Cerebellar cortex (tissue), 1 donor: ENCODE measurements around the gene TSHB.
A peak's percentile ranks its signal among the peaks of the same experiment; 100 is the strongest.
"Not testable (repeated sequence)": the region's sequence is repeated elsewhere in the genome, so short reads cannot be mapped to it uniquely, and the experiment has no call there.

Experiments used
- DNase-seq: peaks from one replicate; pipeline ENCODE4 v3.0.0-alpha.2; 2015; ENCODE audit warnings: low spot score

TSHB gene

DNA sequence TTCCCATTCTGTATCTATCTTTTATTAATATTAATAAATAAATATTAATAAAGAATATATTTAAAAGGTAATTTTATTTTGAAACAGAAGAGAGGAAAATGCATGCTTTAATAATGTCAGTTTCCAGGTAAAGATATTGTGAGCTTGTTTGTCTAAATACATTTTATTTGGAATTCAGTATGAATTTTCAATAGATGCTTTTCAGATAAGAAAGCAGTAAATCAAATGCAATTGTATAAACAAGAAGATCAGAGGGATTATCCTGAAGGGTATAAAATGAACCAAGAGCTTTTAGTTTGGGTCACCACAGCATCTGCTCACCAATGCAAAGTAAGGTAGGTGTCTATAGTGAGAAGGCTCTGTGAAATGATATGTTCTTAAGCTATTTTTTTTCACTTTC, at the start of gene TSHB:
Gene TSHB (plus strand): TSS at position 301 of the 400 bp plus-strand sequence. CDS start 3,537 bp downstream, outside the sequence.
- no peak for DNase-seq

DNA sequence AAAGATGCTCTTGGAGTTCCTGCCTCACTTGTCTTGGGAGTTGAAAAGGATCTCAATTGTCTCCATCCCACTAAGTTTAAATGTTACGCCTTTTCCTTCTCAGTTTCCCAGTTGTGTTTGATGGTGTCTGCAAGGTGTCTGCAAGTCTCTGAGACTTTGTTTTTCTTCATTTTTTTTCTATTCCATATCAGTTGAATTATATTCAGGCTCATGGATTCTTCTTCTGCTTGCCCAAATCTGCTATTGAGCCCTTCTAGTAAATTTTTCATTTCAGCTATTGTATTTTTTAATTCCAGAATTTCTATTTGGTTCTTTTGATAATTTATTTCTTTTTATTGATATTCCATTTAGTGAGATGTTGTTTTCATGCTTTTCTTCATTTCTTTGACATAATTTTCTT, 47.4 kb upstream of the TSHB start:
- DNase-seq, result no peak

DNA sequence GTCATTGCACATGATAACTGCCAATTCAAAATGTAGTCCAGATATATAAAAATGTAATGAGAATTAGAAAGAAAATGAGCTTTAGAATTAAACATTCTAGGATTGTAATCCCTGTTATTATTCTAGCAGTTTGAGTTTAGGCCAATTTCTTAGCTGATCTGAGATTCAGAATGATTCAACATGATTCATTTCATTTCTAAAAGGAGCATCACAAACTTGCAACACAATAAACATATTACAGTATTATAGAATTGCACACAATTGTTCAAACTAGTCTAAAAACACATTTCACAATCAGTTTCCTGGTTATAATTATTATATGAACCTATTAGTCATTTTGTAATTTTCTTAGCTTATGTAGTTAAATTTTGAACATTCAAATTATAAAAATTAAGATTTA, 43.3 kb upstream of the TSHB start:
- DNase-seq, result no peak

DNA sequence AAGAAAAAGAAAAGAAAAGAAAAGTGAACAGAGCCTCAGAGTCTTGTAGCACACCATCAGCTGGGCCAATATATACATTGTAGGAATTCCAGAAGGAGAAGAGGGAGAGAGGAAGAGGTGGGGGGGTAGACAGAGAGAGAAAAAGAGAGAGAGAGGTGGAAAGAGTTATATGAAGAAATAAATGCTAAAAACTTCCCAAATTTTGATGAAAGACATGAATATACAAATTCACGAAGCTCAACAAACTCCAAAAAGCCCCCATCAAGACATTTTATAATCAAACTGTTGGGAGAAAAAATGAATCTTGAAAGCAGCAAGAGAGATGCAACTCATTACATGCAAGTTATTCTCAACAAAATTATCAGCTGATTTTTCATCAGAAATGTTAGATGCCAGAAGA, 41.5 kb upstream of the TSHB start:
- no peak for DNase-seq

DNA sequence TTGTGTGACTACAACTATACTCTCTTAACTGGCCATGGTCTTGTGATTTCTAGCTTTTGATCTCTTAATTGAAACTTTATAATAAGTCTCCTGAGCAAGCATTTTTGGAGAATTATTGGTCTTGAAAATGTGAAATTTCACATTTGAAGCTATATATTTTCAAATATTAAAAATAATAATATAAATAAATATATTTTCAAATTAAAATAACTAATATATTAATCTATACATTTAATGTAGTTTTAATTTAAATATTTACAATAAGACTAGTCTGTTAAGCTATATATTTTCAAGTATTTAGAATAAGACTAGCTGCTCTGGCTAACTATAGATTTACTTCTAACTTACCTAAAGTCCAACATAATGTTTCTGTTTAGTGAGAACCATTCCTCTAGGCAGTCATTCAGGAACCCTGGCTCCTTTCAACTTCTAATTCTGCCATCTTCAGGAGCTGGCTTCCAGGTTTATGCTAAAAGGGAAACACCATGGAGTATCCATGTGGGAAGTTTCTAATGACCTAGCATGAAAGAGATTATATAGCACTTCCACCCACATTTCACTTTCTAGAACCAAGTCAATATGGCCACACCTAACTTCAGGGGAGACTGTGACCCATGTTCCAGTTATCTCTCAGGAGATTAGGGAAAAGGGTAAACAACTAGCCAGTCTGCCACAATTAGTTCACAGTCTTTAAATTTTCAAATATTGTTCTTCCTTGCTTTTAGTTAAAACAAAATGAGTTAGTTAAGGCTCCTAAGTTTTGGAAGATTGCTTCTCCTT, 31.9 kb upstream of the TSHB start:
- no peak for DNase-seq

DNA sequence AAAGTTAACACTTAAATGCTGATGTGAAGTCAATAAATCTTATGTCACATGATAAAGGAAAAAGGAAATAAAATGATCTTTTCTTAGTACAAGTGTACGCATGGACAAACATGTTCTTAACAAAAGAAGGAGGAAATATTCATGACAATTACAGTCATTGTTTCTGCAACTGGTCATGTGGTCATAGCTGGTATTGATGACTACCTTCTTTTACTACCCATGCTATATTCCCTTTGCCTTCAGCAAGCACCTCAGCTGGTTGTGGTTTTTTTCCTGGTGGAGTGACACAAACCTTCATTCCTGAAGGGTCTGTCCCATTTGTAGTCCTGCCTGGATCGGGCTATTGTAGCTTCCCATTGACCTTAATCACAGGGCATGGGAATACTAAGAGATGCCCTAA, 23.4 kb upstream of the TSHB start:
- DNase-seq, result no peak

DNA sequence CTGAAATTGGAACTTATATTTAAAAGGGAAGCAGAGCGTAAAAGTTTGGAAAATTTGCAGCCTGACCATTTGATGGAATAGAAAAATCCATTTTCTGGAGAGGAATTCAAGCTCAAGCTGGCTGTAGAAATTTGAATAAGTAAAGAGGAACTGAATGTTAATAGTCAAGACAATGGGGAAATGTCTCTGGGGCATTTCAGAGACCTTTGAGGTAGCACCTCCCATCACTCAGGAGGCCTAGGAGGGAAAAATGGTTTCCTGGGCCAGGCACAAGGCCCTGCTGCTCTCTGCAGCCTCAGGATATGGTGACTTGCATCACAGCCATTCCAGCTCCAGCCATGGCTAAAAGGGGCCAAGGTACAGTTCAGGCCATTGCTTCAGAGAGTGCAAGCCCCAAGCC, 17.6 kb upstream of the TSHB start:
- DNase-seq, result no peak

DNA sequence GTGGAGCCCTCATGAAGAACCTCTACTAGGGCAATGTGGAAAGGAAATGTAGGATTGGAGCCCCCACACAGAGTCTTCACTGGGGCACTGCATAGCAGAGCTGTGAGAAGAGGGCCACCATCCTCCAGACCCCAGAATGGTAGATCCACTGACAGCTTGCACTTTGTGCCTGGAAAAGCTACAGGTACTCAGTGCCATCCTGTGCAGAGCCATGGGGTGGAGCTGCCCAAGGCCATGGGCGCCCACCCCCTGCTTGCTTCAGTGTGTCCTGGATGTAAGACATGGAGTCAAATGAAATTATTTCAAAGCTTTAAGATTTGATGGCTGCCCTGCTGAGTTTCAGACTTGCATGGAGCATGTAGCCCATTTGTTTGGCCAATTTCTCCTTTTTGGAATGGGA, 17.2 kb upstream of the TSHB start:
- DNase-seq, result no peak

DNA sequence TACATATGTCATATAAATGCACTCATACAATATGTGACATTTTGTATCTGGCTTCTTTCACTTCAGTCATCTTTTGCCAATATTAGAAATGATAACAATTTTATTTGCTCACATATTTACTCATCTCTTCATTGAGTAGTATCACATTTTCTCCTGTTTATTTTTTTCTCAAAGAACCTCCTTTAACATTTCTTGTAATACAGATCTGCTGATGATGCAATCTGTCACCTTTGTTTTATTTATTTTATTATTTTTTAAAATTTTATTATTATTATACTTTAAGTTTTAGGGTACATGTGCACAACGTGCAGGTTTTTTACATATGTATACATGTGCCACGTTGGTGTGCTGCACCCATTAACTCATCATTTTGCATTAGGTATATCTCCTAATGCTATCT, 15.8 kb upstream of the TSHB start:
- no peak for DNase-seq

DNA sequence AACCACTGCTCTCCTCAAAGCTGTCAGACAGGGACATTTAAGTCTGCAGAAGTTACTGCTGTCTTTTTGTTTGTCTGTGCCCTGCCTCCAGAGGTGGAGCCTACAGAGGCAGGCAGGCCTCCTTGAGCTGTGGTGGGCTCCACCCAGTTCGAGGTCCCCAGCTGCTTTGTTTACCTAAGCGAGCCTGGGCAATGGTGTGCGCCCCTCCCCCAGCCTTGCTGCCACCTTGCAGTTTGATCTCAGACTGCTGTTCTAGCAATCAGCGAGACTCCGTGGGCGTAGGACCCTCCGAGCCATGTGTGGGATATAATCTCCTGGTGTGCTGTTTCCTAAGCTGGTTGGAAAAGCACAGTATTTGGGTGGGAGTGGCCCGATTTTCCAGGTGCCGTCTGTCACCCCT, 10.1 kb upstream of the TSHB start:
- not testable (repeated sequence) for DNase-seq

DNA sequence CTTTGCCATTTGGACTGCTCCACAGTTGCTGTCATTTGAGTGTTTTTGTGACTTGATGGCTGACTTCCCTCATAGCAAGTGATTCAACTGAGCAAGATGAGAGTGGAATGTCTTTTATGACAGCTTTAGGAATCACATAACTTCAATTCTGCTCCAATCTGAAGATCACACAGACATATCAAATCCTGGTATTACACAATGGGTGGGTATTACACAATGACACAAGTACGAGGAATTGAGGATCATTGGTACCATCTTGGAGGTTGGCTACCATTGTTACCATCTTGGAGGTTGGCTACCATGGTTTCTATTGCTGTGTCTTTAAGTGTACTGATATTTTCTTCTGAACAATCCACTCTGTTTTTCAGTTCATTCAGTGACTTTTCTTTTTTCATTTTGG, 8.5 kb upstream of the TSHB start:
- DNase-seq, result no peak

DNA sequence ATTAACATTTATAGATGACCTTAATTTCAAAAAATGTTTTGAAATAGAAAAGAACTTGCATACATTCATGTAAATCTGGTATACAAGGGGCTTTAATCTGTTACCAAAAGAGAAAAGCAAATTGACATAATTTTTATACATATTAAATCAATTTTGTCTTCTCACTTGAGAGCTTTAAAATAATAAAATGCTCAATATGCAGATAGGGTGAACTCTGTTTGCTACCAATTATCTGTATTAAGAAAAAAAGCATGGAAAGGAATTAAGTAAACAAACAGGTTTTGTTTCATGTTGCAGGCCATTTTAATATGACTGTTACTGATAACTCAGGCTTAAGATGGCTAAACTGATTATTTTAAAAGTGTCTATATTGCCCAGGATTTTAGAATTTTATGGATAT, 6.0 kb upstream of the TSHB start:
- no peak for DNase-seq

DNA sequence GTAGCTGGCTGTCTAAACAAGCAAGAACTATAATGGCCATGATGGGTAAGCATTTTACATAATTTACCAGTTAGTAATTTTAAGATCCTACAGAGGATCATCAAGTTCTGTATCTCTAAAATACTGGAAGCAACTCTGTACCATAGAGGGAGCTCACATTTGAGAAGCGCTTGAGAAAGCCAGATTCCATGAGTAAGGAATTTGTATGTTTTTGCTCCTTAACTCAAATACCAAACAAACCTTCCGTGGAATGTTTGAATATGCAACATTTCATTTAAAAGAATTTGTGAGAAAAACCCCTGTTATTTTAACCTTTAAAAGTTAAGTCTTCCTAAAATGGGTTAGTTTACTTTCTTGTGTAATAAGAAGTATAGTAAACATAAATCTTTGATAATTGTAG, 2.0 kb downstream of the TSHB start:
- no peak for DNase-seq

DNA sequence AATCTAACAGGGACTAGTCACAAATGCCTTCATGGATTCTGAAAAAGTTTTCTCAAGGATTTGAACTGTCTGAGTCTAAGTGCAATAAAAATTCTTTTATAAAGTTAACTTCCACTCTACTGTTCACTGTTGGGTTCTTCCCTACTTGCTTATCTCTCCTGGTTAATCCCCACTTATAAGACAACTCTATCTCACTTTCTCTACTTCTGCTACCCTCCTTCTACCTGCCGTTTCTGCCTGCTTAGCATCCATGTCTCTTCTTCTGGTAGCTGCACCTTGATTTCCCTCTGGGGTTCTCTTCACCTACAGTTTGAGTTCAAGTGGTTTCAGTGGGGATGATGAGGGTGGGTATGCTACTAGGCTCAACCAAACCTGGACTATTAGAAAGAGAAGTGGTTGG, 6.0 kb downstream of the TSHB start:
- no peak for DNase-seq

DNA sequence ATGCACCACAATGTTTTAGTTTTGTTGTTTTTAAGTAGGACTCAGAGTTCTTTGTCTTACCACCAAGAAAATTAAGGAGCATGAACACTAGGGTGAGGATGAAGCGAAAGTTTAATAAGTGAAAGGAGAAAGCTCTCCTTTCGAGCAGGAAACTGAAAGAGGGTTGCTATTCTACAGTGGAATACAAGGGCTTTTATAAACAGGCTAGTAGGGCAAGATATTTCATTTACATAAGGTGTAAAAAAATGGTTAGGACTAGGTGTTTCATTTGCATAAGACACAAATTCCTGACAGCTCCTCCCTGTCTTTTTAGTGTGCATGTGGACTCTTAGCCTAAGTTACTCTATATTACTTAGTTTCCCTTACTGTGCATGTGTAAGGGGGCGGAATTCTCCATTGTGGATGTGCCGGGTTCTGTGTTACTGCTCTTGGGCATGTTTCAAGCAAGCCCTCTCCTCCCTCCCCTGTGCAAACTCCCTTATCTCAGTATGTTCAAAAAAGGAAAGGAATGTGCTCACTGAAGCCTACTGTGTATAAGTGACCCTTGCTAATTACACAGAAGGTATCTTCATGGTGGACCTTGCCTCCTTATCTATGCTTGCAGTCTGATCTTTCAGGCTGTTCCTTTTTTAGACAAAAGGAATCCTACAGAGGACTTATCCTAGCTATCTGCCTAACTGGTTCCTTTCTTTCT, 7.3 kb downstream of the TSHB start:
- DNase-seq, result no peak

DNA sequence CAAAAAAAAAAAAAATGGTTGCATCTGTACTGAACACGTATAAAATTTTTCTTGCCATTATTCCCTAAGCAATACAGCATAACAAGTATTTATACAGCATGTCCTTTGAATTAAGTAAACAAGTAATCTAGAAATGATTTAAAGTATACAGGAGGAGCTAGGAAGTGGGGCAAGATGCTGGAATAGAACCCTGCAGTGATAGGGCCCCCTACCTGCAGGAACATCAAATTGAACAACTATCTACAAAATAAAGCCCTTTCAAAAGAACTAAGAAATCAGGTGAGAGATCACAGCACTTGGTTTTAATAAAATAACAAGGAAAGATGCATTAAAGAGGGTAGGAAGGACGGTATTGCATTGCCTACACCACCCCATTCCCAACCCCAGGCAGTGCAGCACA, 10.9 kb downstream of the TSHB start:
- no peak for DNase-seq

DNA sequence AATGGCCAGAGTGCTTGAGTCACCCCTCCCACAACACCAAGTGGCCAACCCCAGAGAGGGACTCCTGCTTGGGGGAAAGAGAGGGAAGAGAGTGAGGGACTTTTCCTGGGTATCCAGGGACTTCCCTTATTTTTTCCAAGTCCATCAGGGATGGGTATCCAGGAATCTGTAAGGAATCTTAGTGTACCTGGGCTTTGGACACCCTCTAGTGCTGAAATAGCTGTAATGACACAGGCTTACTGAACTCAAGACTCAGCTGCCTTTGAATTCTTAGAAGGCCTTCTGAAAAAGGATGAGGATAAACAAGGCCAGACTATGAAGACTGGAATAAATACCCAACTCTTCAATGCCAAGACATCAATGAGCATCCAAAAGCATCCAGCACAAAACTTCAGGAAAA, 12.0 kb downstream of the TSHB start:
- DNase-seq, result peak; percentile 8

DNA sequence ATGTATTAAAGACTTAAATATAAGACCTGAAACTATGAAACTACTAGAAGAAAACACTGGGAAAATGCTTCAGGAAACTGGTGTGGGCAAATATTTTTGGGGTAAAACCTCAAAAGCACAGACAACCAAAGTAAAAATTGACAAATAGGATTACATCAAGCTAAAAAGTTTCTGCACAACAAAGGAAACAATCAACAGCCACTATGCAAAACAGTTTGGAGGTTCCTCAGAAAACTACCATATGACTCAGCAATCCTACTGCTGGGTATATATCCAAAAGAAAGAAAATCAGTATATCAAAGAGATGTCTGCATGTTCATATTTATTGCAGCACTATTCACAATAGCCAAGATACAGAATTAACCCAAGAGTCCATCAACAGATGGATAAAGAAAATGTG, 17.1 kb downstream of the TSHB start:
- no peak for DNase-seq

DNA sequence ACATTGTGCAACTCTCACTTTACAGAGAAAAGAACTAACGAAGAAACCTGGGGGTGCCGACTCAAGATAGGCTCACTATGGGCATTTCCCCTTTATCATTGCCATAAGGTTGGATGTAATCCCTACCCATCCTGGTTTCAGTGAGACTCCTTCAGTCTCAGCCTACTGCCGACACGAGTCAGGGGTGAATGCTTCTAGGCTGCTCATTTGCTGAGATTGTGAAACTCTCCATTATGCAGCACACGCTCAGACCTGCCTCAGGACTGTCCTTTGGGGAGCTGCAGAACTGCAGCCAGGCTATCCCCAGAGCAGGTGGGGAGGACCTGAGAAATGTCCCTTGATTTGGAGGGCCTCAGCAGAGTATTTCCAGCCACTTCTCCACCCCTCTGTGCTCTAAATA, 22.2 kb downstream of the TSHB start:
- DNase-seq, result no peak

DNA sequence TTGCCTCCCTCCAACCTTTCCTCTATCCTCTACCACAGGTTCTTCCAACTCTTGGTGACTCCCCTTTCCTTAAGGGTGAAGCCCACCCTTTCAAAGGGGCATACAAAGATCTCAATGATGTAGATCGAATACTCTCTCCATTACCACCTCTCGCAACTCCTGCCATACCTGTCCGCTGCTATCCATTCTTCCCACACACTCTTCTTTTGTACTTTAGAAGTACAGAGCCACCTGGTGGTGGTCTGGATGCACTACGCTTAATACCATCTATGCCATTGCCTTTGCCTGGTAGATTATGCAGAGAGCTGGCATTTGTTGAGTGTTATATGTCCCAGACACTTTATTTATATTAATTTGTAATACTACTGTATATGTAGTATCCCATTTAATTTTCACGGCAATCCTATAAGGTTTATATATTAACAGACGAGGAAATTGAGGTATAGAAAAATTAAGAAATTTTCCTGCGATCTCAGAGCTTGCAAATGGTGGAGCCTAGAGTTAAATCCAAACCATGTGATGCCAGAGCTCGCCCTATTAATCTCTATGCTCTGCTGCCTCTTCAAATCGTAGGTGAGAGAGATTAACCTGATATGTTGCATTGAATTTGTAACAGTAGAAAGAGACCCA, 22.9 kb downstream of the TSHB start:
- peak; percentile 62 for DNase-seq

DNA sequence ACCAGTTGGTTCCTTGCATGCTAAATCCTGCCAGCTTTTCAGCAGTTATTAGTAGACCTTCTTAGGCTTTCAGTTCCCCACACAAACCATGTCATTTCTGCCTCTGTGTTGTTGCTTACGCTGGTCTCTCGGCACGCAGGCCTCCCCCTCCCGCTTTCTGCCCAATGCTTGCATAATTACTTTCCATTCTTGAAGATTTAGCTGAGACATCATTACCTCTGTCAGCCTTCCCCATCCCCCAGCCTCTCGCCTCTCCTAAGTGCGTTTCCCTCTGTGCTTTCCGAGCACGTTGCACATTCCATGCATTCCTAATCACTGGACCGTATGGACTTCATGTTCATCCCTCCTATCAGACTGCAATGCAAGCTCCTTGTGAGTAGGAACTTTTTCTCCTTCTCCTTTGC, 26.8 kb downstream of the TSHB start:
- DNase-seq, result no peak

DNA sequence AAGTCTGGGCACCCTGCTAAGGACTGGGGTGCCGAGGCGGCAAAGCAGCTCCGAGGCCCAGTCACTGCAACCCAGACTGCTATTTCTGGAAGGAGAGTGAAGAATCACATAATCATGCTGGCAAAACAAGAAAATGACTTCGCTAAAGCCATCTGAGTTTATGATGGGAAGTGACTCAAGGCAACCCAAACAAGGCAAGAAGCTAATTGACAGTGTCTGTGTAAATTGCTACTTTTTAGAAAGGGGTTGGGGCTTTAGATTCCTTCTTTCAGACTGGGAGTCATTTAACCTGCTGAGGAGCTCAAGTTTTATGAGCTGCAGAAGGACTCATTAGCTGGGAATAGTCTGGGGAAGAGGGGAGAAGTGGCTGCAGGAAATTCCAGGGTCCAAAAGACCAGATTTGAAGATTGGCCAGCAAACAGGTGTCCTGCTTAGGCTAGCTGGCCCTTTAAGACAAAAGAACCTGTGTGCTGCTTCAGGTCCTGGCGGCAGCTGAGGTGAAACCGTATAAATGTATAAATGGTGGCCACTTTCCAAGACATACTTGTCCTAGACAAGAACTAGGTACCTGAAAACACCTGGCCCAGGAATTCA, 28.1 kb downstream of the TSHB start:
- no peak for DNase-seq

DNA sequence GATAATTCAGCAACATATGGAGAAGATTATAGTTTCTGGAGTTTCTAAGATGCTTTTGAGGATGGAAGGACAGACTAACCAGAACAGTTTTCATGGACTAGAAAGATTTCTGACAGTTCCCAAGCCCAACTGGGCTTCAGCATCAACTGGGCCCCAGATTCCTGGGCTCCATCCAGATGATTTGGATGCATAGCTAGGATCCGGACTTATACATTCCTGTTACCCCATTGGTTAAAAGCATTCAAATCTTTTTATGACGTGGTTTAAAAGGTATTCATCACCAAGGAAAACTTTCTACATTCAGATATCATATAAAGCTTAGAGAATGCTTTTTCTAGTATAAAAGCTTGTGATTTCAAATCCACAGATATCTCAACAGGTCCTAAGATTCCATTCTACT, 29.7 kb downstream of the TSHB start:
- DNase-seq, result no peak
